ENCODE measurements around the gene FAM114A1.
"Not testable (repeated sequence)": the region's sequence is repeated elsewhere in the genome, so short reads cannot be mapped to it uniquely, and the experiment has no call there.

FAM114A1 gene

DNA sequence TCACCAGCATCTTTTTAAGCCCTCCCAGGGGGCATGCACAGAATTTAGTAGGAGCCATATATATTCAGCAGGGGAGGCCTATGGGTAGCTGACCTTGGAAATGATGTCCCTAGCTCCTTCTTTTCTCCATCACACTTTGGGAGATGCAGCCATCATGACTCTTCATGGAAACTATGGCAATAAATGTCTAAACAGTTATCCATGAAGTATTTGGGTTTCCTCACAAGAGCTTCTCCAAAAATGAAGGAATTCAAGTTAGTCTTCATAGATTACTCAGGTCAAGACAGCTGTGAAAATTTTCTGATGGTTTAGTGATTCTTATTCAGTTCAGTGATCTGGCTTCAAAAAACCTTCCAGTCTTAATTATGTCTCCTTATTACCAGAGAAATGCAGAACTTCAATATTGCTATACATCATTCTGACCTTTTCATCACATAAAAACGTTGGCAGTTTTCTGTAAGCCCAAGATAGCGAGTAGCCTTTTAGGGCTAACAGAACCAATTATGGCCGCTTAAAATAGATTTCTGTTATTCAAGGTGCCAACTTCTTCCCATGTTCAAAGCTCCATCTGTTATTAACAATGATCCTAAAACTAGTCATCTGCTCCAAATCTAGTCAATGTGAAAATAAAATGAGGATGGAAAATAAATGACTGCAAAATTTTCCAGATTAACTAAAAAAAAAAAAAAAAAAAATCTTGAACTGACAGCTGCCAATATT is 112.1 kb downstream of the FAM114A1 start:
- no peak for DNase-seq

DNA sequence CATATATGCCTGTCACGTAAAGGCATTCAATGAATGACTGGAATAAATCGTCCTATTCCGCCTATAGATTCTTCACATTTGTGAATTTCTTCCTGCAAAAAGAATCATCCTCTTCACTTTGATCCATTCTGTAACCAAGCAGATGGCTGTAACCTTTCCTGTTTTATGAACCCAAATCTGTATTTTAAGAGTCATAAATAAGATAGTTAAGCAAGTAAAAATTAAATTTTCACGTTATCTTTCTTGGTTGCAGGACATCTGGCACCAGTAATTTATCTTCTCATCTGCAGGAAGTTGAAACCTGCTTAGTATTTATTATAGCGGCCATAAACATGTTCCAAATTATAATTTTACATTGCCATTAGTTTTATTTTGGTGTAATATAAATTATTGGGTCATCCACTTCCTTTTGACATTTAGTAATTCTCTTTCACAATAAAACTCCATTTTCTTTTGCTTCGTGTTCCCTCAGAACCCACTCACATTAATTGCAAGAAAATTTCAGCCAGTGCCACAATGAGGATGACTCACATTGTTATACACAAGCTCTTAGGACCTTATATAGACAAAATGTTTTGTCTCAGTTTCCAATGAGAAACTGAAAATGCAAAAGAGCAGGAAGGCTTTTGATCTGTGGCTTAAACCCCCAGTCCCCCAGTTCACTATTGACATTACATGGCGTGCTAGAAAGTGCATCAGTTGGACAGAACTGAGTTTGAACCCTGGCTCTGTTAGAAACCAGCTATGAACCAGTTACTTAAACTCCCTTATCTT is 113.5 kb downstream of the FAM114A1 start:
- peak in 1 of 2 donors; percentile 60 for DNase-seq

DNA sequence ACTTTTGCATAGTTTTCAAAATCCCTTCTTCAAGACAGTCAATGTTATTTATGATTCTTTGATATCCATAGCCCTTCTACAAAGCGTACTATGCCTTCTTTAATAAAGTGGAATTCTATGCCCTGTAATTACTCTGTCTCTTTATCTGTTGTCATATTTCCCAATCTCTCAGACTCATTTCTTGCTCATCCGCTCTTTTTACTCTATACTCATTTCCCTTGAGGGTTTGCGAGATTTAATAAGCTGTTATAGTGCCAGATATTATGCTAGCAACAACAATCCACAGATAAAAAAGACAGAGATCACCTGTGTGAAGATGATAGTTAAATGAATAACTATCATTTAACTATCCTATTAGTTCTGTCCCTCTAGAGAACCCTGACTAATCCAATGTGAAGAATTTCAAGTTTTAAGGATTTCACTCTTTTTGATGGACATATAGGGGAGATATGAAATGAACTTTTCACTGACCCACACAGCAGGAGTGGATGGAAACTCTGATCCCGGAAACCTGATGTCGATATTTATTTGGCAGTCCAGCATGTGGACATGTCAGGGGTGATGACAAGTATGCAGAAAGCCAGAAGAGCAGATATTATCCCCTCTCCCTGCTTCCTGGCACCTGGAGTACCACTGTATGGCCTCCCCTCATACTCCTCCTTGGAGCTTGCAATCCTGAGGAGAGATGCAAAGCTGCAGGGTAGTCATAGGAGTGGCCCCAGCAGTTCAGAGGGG is 114.9 kb downstream of the FAM114A1 start:
- DNase-seq = no peak

DNA sequence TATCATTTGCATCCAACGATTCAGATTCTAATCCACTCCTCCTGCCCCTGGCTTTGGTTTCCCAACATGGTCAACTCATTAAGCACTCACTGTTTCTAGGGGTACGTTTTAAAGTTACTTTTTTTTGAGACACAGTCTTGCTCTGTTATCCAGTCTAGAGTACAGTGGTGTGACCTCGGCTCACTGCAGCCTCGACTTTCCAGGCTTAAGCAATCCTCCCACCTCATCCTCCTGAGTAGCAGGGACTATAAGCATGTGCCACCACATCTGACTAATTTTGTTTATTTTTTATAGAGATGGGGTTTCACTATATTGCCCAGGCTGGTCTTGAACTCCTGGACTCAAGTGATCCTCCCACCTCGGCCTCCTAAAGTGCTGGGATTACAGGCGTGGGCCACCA is 115.7 kb downstream of the FAM114A1 start:
- no peak for DNase-seq

DNA sequence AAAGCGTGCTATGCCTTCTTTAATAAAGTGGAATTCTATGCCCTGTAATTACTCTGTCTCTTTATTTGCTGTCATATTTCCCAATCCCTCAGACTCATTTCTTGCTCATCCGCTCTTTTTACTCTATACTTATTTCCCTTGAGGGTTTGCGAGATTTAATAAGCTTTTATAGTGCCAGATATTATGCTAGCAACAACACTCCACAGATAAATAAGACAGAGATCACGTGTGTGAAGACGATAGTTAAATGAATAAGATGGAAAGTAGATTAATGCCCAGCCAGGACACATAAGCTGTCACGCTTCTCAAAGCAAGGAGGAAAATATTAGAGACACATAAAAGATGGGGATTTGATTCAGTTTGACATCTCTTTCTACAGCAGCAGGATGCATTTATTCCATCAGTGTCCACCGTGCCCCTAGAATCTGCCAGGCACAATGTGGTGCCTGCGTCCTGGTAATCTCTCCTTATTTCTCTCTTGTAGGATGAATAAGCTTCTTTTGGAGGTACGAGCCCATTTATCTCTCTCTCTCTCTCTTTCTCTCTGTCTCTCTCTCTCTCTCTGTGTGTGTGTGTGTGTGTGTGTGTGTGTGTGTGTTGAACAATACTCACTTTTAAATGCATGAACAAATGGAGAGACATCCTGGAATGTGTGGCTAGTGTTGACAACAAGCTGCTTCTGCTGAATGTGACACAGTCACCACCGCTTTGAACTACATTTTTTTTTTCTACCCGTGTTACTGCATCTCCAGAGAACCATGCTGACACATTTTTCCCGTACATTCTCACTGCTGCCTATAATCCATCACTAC is 116.4 kb downstream of the FAM114A1 start:
- no peak for DNase-seq

DNA sequence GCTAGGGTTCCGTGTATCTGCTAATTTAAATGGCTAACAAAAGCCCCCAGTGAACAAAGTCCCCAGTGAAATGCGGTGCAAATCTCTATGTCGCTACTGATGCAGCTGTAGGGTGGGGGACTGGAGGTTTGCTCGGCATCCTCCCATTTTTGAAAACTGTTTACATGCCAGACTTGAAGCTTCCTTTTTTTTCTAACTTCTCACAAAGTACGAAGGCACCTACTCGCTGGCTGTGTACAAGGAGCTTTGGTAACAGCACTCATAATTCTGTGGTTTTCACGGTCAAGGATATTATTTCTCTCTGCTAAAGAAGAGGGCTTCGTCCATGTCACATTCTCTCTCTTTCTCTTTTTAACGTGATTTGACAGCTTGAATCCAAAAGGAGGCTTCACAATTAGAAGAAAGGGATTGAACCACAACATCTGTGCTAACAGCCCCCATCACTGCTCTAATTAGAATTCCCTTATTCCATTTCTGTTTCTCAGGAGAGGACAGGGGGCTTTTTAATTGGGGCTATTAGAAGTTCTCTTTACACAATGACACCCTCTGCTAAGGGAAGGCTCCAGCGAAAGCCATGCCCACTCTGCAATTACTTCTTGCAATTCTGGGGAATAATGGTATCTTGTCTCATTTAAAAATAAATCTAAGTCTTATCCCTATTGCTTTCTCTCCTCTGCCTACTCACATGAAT is 117.9 kb downstream of the FAM114A1 start:
- peak in 1 of 2 donors; percentile 16 for DNase-seq

DNA sequence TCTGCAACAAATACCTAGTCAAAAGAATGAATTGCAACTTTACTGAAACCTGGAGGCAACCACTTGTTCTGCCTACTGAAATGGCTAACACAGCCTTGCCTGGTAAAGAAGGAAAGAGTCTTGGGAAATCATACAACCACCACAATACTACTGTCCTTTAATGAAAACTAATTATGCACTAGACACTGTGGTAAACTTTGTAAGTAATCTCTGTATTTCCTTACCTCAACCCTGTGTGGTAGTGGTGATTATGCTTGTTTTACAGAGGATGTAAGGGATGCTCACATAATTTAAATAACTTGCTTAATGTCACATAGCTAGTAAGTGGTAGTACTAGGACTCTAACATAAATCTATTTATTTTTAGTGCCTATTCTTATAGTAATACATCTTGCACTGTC is 119.9 kb downstream of the FAM114A1 start:
- no peak for DNase-seq

DNA sequence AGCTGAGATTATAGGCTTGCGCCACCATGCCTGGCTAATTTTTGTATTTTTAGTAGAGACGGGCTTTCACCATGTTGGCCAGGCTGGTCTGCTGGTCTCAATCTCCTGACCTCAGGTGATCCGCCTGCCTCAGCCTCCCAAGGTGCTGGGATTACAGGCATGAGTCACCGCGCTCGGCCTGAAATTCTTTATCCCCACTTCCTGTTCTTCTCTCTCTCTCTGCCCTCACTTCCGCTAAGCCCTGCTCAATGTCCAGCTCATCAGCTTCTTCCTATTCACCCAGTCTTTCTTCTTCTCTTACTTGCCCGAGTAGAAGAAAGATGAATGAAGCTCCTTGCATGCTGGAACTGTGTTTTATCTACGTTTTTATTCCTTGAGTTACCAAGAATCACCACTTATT is 120.7 kb downstream of the FAM114A1 start:
- not testable (repeated sequence) for DNase-seq

DNA sequence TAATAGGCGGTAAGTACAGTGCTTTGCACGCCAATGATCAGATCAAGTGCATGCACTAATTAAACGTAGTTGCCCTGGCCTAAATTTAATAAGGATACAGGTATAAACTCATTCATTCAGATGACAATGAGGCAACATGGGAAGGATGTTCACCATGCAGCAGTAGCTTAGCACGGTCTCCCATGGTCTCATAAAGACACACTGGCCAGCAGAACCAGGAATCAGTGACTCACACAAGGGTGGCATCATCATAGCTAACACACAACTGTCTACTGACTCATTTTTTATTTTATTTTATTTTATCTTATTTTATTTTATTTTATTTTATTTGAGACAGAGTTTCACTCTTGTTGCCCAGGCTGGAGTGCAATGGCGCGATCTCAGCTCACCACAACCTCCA is 121.9 kb downstream of the FAM114A1 start:
- DNase-seq = no peak

DNA sequence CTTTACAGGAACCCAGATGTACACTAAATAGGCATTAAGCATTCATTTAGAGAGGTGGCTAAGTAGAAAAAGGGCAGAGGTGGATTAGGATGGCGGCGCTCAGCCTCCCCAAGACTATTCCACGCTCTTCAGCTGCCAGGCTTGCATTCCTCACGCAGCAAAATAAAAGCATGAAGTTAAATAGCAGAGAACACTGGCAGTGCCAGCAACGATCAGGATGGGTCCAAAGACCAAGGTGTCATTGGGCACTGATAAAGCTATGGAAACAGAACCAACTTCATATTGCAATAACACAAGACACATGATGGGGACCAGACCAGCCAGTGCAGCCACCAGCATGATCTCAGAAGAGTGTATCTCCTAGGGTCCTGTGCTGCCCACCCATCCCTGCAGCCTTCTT is 122.6 kb downstream of the FAM114A1 start:
- no peak for DNase-seq

DNA sequence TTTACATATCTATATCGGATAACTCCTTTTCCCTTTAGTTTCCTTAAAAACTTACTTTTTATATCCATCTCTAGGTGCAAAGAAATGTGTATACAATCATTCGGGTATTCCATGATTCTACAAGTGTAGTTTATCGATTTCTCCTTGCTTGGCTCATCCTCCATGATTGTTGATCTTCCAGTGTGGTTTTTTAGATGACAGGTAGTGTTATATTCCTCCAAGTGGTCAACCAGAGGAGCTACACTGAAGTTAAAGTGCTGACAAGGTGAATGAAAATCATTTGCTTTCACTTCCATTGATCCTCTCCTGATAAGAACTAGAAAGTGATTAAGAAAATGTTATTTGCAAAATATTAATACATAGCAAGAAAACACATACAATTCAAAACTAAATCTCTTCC is 126.1 kb downstream of the FAM114A1 start:
- DNase-seq = no peak

DNA sequence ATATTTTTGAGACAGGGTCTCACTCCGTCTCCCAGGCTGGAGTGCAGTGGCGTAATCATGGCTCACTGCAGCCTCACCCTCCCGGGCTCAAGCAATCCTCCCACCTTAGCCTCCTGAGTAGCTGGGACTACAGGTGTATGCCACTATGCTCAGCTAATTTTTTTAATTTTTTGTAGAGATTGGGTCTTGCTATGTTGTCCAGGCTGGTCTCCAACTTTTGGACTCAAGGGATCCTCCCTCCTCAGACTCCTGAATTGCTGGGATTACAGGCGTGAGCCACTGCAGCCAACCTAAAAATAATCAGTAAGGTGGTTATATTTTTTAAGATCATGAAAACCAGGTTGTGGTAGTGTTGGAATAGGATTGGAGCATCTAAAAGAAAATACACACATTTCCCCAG is 126.5 kb downstream of the FAM114A1 start:
- DNase-seq = no peak

All from bone marrow (tissue), 2 donors.